Mesenchymal stem cell (in vitro differentiated cells and primary cell): Measurements from ENCODE around the gene DACH2.

Experiments used
- DNase-seq: peaks from one replicate; pipeline ENCODE4 v3.0.0-alpha.2; 2013
- H2AFZ ChIP-seq: one replicate; pipeline ENCODE4 v1.6.1; 2013; ENCODE audit warnings: low read depth, mild to moderate bottlenecking, control low read depth, inconsistent platforms, low read length, moderate library complexity
- H2AK5ac ChIP-seq: 2 replicates; pipeline ENCODE4 v1.6.1; 2013; ENCODE audit warnings: low read length, moderate library complexity, mild to moderate bottlenecking, inconsistent platforms; ENCODE audit not compliant: severe bottlenecking
- H2BK120ac ChIP-seq: one replicate; pipeline ENCODE4 v1.6.1; 2013; ENCODE audit warnings: low read depth, mild to moderate bottlenecking, inconsistent platforms, low read length, moderate library complexity
- H2BK12ac ChIP-seq, 2 experiments: one replicate each; pipeline ENCODE4 v1.6.1; 2013; ENCODE audit warnings: inconsistent platforms in 2 of 2, low read length in 2 of 2, mild to moderate bottlenecking in 2 of 2, moderate library complexity in 2 of 2, control low read depth in 1 of 2
- H2BK15ac ChIP-seq: one replicate; pipeline ENCODE4 v1.6.1; 2013; ENCODE audit warnings: mild to moderate bottlenecking, low read depth, inconsistent platforms; ENCODE audit not compliant: poor library complexity, severe bottlenecking
- H2BK5ac ChIP-seq: 2 replicates; pipeline ENCODE4 v1.6.1; 2013; ENCODE audit warnings: low read depth, mild to moderate bottlenecking, low read length, control low read depth, inconsistent platforms; ENCODE audit not compliant: poor library complexity, severe bottlenecking
- H3K14ac ChIP-seq, 2 experiments: one replicate each; pipeline ENCODE4 v1.6.1; 2013; ENCODE audit warnings: inconsistent platforms in 2 of 2, low read length in 2 of 2, control low read depth in 1 of 2, mild to moderate bottlenecking in 1 of 2, moderate library complexity in 1 of 2
- H3K18ac ChIP-seq, 2 experiments: one replicate each; pipeline ENCODE4 v1.6.1; 2013; ENCODE audit warnings: inconsistent platforms in 2 of 2, low read length in 2 of 2, control low read depth in 1 of 2, low read depth in 1 of 2, mild to moderate bottlenecking in 1 of 2
- H3K23ac ChIP-seq, 2 experiments: one replicate each; pipeline ENCODE4 v1.6.1; 2013; ENCODE audit warnings: inconsistent platforms in 2 of 2, low read length in 2 of 2, mild to moderate bottlenecking in 2 of 2, moderate library complexity in 2 of 2, control low read depth in 1 of 2
- H3K27ac ChIP-seq: 2 replicates; pipeline ENCODE4 v1.5.1; 2013; ENCODE audit warnings: mild to moderate bottlenecking, moderate library complexity, low read length, control low read depth, inconsistent platforms; ENCODE audit not compliant: poor library complexity, severe bottlenecking
- H3K27me3 ChIP-seq, 2 experiments: 2 replicates each; pipeline versions ENCODE4 v1.6.1 to v1.7.0; 2013; ENCODE audit warnings: low read length in 2 of 2, mild to moderate bottlenecking in 2 of 2, moderate library complexity in 2 of 2, control low read depth in 1 of 2, inconsistent platforms in 1 of 2; ENCODE audit not compliant: control insufficient read depth in 1 of 2, insufficient read depth in 1 of 2
- H3K36me3 ChIP-seq, 2 experiments: 2 replicates each; pipeline versions ENCODE4 v1.6.1 to v1.7.0; 2013; ENCODE audit warnings: low read length in 2 of 2, control low read depth in 1 of 2, inconsistent platforms in 1 of 2, low read depth in 1 of 2, mild to moderate bottlenecking in 1 of 2; ENCODE audit not compliant: insufficient read depth in 2 of 2, control insufficient read depth in 1 of 2
- H3K4ac ChIP-seq, 2 experiments: one replicate each; pipeline ENCODE4 v1.6.1; 2013; ENCODE audit warnings: inconsistent platforms in 2 of 2, low read length in 2 of 2, mild to moderate bottlenecking in 2 of 2, moderate library complexity in 2 of 2, control low read depth in 1 of 2, low read depth in 1 of 2
- H3K4me1 ChIP-seq: 2 replicates; pipeline ENCODE4 v1.6.1; 2013; ENCODE audit warnings: low read depth, low read length, control low read depth; ENCODE audit not compliant: control insufficient read depth, insufficient read depth
- H3K4me2 ChIP-seq: 2 replicates; pipeline ENCODE4 v1.6.1; 2013; ENCODE audit warnings: low read length, mild to moderate bottlenecking, inconsistent platforms; ENCODE audit not compliant: poor library complexity, severe bottlenecking
- H3K4me3 ChIP-seq, 2 experiments: 2 replicates each; pipeline versions ENCODE4 v1.5.1 to v1.7.0; 2013; ENCODE audit warnings: low read length in 2 of 2, mild to moderate bottlenecking in 2 of 2, control low read depth in 1 of 2, low read depth in 1 of 2; ENCODE audit not compliant: insufficient read depth in 1 of 2
- H3K79me1 ChIP-seq: replicated peaks from 2 replicates; pipeline ENCODE4 v1.6.1; 2013; ENCODE audit warnings: mild to moderate bottlenecking, control low read depth, low read length, inconsistent platforms; ENCODE audit not compliant: poor library complexity, severe bottlenecking
- H3K9ac ChIP-seq: 2 replicates; pipeline ENCODE4 v1.7.0; 2013; ENCODE audit warnings: mild to moderate bottlenecking, low read length, moderate library complexity
- H3K9me3 ChIP-seq: 2 replicates; pipeline ENCODE4 v1.7.0; 2013; ENCODE audit warnings: mild to moderate bottlenecking, low read length; ENCODE audit not compliant: control insufficient read depth
- H4K8ac ChIP-seq: one replicate; pipeline ENCODE4 v1.6.1; 2013; ENCODE audit warnings: inconsistent platforms, mild to moderate bottlenecking, low read length, moderate library complexity
- H4K91ac ChIP-seq: one replicate; pipeline ENCODE4 v1.6.1; 2013; ENCODE audit warnings: mild to moderate bottlenecking, low read length, inconsistent platforms
- WGBS: methylation state at CpG from one replicate; pipeline ENCODE4 v1.1.7; 2013; ENCODE audit warnings: mixed read lengths; 5-methylcytosine and 5-hydroxymethylcytosine counted together

The DACH2 gene

DNA sequence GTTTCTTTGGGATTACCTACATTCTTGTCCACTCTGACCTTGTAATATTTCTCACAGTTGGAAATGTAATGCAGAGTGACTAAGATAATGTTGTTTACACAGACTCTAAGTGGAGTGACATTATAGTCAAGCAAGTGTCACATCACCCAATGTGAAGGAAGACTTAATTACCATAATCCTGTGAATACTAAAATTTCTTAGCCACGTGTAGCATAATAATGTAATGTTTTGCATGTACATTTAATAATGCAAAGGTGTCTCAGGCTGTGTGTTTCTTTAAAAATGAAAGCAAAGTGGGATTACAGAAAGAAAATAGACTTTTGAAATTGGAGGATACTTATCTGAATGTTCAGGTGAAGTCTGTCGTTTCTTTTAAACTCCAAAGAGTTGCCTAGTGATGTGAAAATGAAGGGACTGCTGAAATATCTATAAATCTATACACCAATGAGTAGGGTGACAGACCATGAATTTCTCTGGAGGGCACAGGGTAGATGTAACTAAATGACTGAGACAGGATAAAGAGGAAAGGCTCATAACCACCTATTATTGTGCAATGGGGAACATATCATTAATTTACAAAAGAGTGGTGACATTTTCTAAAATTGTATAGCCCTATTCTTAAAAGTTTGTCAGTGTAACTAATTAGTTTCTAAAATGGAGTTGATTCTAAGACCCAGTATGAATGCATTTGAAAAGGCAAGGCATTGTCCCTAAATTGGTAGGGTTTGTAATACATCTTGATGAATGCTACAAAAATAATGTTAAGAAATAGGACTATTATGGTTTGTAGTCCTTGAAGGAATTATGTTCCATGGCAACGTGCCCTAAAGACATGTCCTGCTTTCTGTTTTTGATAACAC is 235.7 kb downstream of the DACH2 start:
- Histone ChIP-seq H2BK15ac (no peak overlapping the region), H2AK5ac (no peak overlapping the region), H3K9me3 (no peaks in the 10 kb centered on the region), H3K27ac (no peak overlapping the region), H3K27me3 (no peaks in the 10 kb centered on the region), H3K23ac (no peak overlapping the region), H3K4me1 (no peaks in the 10 kb centered on the region), H3K79me1 (no peaks in the 10 kb centered on the region), H3K4me3 (no peak overlapping the region), H2AFZ (no peak overlapping the region), H3K4me2 (no peak overlapping the region), H3K36me3 (no peaks in the 10 kb centered on the region), H3K4ac (no peak overlapping the region), H2BK12ac (no peak overlapping the region), H4K8ac (no peak overlapping the region), H3K9ac (no peak overlapping the region), H2BK120ac (no peak overlapping the region), H2BK5ac (no peak overlapping the region), H3K14ac (no peak overlapping the region), H4K91ac (no peak overlapping the region), H3K18ac (no peak overlapping the region)
- no peak for DNase-seq
- WGBS = 70% methylated on average over 2 of the region's 3 CpGs

- H3K4me2 ChIP-seq = no peak overlapping the region
- DNase-seq = no peak
- H4K91ac ChIP-seq = no peak overlapping the region
- H3K36me3 ChIP-seq = no peaks in the 10 kb centered on the region
- no peak overlapping the region for H3K23ac ChIP-seq
- no peak overlapping the region for H2AK5ac ChIP-seq
- H2BK12ac ChIP-seq = no peak overlapping the region
- no peaks in the 10 kb centered on the region for H3K27me3 ChIP-seq
- no peak overlapping the region for H2BK15ac ChIP-seq
- H2AFZ ChIP-seq = no peak overlapping the region
- H3K18ac ChIP-seq = no peak overlapping the region
- no peak overlapping the region for H2BK5ac ChIP-seq
- 83% methylated on average over 4 of the region's 4 CpGs for WGBS
- no peak overlapping the region for H3K9ac ChIP-seq
- no peaks in the 10 kb centered on the region for H3K9me3 ChIP-seq
- H3K4ac ChIP-seq = no peak overlapping the region
- H3K4me1 ChIP-seq = no peaks in the 10 kb centered on the region
- H3K27ac ChIP-seq = no peak overlapping the region
- no peak overlapping the region for H3K4me3 ChIP-seq
- H3K79me1 ChIP-seq = no peaks in the 10 kb centered on the region
- no peak overlapping the region for H3K14ac ChIP-seq
- H2BK120ac ChIP-seq = no peak overlapping the region
- H4K8ac ChIP-seq = no peak overlapping the region
These were observed 259.1 kb downstream of the DACH2 start for GRCh38 chrX:86407371-86407770.

GRCh38 chrX:86421771-86422170 is 273.5 kb downstream of the DACH2 start:
- no peak overlapping the region for H3K14ac ChIP-seq
- H2BK15ac ChIP-seq = no peak overlapping the region
- no peak overlapping the region for H3K9ac ChIP-seq
- no peak overlapping the region for H4K91ac ChIP-seq
- H2BK12ac ChIP-seq = no peak overlapping the region
- no peak overlapping the region for H4K8ac ChIP-seq
- H3K27ac ChIP-seq = no peak overlapping the region
- H3K18ac ChIP-seq = no peak overlapping the region
- H3K4me2 ChIP-seq = no peak overlapping the region
- no peak overlapping the region for H2BK5ac ChIP-seq
- H3K36me3 ChIP-seq = no peaks in the 10 kb centered on the region
- H2AK5ac ChIP-seq = no peak overlapping the region
- H2BK120ac ChIP-seq = no peak overlapping the region
- H3K9me3 ChIP-seq = no peaks in the 10 kb centered on the region
- H3K23ac ChIP-seq = no peak overlapping the region
- no peak overlapping the region for H3K4me3 ChIP-seq
- H2AFZ ChIP-seq = no peak overlapping the region
- H3K4me1 ChIP-seq = no peaks in the 10 kb centered on the region
- no peak for DNase-seq
- H3K4ac ChIP-seq = no peak overlapping the region
- no CpG with 5 or more reads among the region's 1 CpG for WGBS
- no peaks in the 10 kb centered on the region for H3K27me3 ChIP-seq
- H3K79me1 ChIP-seq = no peaks in the 10 kb centered on the region

GRCh38 chrX:86436116-86436515 is 287.9 kb downstream of the DACH2 start:
- Histone ChIP-seq H3K9ac (no peak overlapping the region), H3K27me3 (no peaks in the 10 kb centered on the region), H3K23ac (no peak overlapping the region), H2AK5ac (no peak overlapping the region), H3K27ac (no peak overlapping the region), H3K4me3 (no peak overlapping the region), H2BK5ac (no peak overlapping the region), H4K8ac (no peak overlapping the region), H3K9me3 (no peaks in the 10 kb centered on the region), H3K4me1 (no peaks in the 10 kb centered on the region), H3K4ac (no peak overlapping the region), H2AFZ (no peak overlapping the region), H3K18ac (no peak overlapping the region), H2BK15ac (no peak overlapping the region), H4K91ac (no peak overlapping the region), H3K36me3 (no peaks in the 10 kb centered on the region), H2BK12ac (no peak overlapping the region), H2BK120ac (no peak overlapping the region), H3K79me1 (no peaks in the 10 kb centered on the region), H3K14ac (no peak overlapping the region), H3K4me2 (no peak overlapping the region)
- no peak for DNase-seq
